Endothelial cell of umbilical vein (primary cell): ENCODE data around the gene DIAPH3. TPM values are rescaled to one million over a fixed set of nuclear protein-coding genes. Genes with fewer than 3 reads are reported as not detected.

Experiments
- BruUV-seq: library from RNA; stranded (reverse); fragments of 400-500 nt; replicated peaks from 2 replicates; lab custom pipeline; 2021; lab: Mats Ljungman, UMichigan
- CTCF ChIA-PET: fragments of 300-600, 350-600 bp; sonication (Branson Sonifier 250); formaldehyde crosslinking; loops from one replicate; lab custom pipeline; 2021; ENCODE audit warnings: antibody characterized with exemption, inconsistent platforms; lab: Charles Lee
- POLR2A ChIA-PET: fragments of 300-600, 350-600 bp; sonication (Branson Sonifier 250); formaldehyde crosslinking; loops from one replicate; lab custom pipeline; 2021; ENCODE audit warnings: antibody characterized with exemption, inconsistent platforms; lab: Charles Lee
- DNase-seq: peaks from one replicate; pipeline ENCODE4 v3.0.0-alpha.2; 2011; ENCODE audit warnings: low read depth, low spot score
- FAIRE-seq: peaks from 2 replicates; lab custom pipeline; 2011; peaks lifted over from hg19 to GRCh38; lab: Jason Lieb, UNC
- H2AFZ ChIP-seq: 2 replicates; pipeline ENCODE4 v1.6.0; 2012; ENCODE audit warnings: low read depth, low read length, control low read depth, inconsistent platforms
- H3K27ac ChIP-seq: 2 replicates; pipeline ENCODE4 v1.5.1; 2011; ENCODE audit warnings: low read depth, mild to moderate bottlenecking, control low read depth, low read length, moderate library complexity; ENCODE audit not compliant: insufficient read depth
- H3K27me3 ChIP-seq, 2 experiments: 2 replicates each; pipeline versions ENCODE4 v1.6.0 to v1.6.1; 2011; ENCODE audit warnings: low read length in 2 of 2, mixed read lengths in 1 of 2; ENCODE audit not compliant: control insufficient read depth in 2 of 2, insufficient read depth in 2 of 2
- H3K36me3 ChIP-seq, 2 experiments: 2 replicates in 1 of 2; 3 replicates in 1 of 2; pipeline ENCODE4 v1.5.1; 2011; ENCODE audit warnings: low read length in 2 of 2, mild to moderate bottlenecking in 1 of 2, moderate library complexity in 1 of 2; ENCODE audit not compliant: control insufficient read depth in 2 of 2, insufficient read depth in 2 of 2; ENCODE audit errors: extremely low read depth in 1 of 2
- H3K4me1 ChIP-seq: 3 replicates; pipeline ENCODE4 v1.5.1; 2011; ENCODE audit warnings: mild to moderate bottlenecking, low read length; ENCODE audit not compliant: control insufficient read depth, insufficient read depth; ENCODE audit errors: extremely low read depth
- H3K4me2 ChIP-seq: 2 replicates; pipeline ENCODE4 v1.6.1; 2011; ENCODE audit warnings: low read length, control low read depth, mixed read lengths; ENCODE audit not compliant: insufficient read depth
- H3K4me3 ChIP-seq, 3 experiments: fragments of 200-600 bp in 1 of 3; sonication (generic), shearing (Covaris generic) in 1 of 3; replicated peaks in 1 of 3; 2 replicates each; pipeline ENCODE4 v1.5.1; 2011 to 2016; ENCODE audit warnings: control low read depth in 3 of 3, low read length in 3 of 3, mild to moderate bottlenecking in 2 of 3, inconsistent platforms in 1 of 3, low read depth in 1 of 3, moderate library complexity in 1 of 3; ENCODE audit not compliant: insufficient read depth in 1 of 3
- H3K79me2 ChIP-seq: 2 replicates; pipeline ENCODE4 v1.6.0; 2012; ENCODE audit warnings: low read length, inconsistent platforms; ENCODE audit not compliant: control insufficient read depth, insufficient read depth
- H3K9ac ChIP-seq: replicated peaks from 2 replicates; pipeline ENCODE3; 2011; ENCODE audit warnings: low read length, control low read depth; ENCODE audit not compliant: insufficient read depth; ENCODE audit errors: extremely low read depth
- H3K9me1 ChIP-seq: replicated peaks from 3 replicates; pipeline ENCODE4 v1.6.0; 2011; ENCODE audit warnings: mild to moderate bottlenecking, low read length; ENCODE audit not compliant: control insufficient read depth, insufficient read depth; ENCODE audit errors: extremely low read depth
- H3K9me3 ChIP-seq: replicated peaks from 2 replicates; pipeline ENCODE4 v1.5.1; 2012; ENCODE audit warnings: low read length, inconsistent platforms; ENCODE audit not compliant: control insufficient read depth, insufficient read depth
- H4K20me1 ChIP-seq: replicated peaks from 2 replicates; pipeline ENCODE3; 2011; ENCODE audit warnings: mild to moderate bottlenecking, low read length; ENCODE audit not compliant: control insufficient read depth, insufficient read depth; ENCODE audit errors: extremely low read depth
- EZH2 ChIP-seq: IDR thresholded peaks from 2 replicates; pipeline ENCODE4 v1.6.1; 2012; ENCODE audit warnings: borderline replicate concordance, low read depth, mild to moderate bottlenecking, moderate library complexity, low read length, inconsistent platforms; ENCODE audit not compliant: severe bottlenecking
- FOS ChIP-seq: IDR thresholded peaks from 2 replicates; pipeline ENCODE4 v1.6.1; 2011; ENCODE audit warnings: mild to moderate bottlenecking, low read length, moderate library complexity, borderline replicate concordance; ENCODE audit not compliant: insufficient read depth
- JUN ChIP-seq: IDR thresholded peaks from 2 replicates; pipeline ENCODE4 v1.6.1; 2011; ENCODE audit warnings: borderline replicate concordance, low read depth; ENCODE audit not compliant: insufficient read length, insufficient read depth
- MAX ChIP-seq: IDR thresholded peaks from 2 replicates; pipeline ENCODE4 v1.6.1; 2011; ENCODE audit not compliant: insufficient read depth, insufficient read length
- MYC ChIP-seq: IDR thresholded peaks from one replicate; pipeline ENCODE4 v1.6.1; 2011; ENCODE audit warnings: mild to moderate bottlenecking, low read depth, low read length
- POLR2A ChIP-seq: IDR thresholded peaks from 2 replicates; pipeline ENCODE4 v1.6.1; 2012; ENCODE audit warnings: low read depth, mild to moderate bottlenecking, control low read depth, low read length
- dilution Hi-C: fragments of 300-500 bp; cut with MboI; formaldehyde crosslinking; loops from one replicate; pipeline ENCODE4 v1.15.0; 2019; ENCODE audit warnings: low sequenced_read_pairs; ENCODE audit not compliant: extremely low pct_ligation_motif_present
- intact Hi-C: fragments of 100-400 bp; cut with micrococcal nuclease; formaldehyde crosslinking; loops from one replicate; pipeline ENCODE4 v1.10.0; 2022
- polyA plus RNA-seq, 4 experiments: library from polyadenylated mRNA; depleted of rRNA in 3 of 4; stranded (reverse) in 3 of 4; unstranded in 1 of 4; fragments of >200 nt; gene quantifications; 2 replicates each; pipeline versions ENCODE4 v1.2.1 to v1.2.3, GENCODE V29; 2011 to 2012; ENCODE audit warnings: missing spikeins in 1 of 4
- total RNA-seq: library from RNA; stranded (reverse); gene quantifications from 2 replicates; pipeline ENCODE4 v1.2.3, GENCODE V29; 2021
- TF ChIP-seq, protein P1 (sequence below), 2 donors: IDR thresholded peaks; 1 replicate in 1 of 2; 2 replicates in 1 of 2; pipeline ENCODE4 v1.5.1; 2011; ENCODE audit warnings: low read length in 2 of 2, mild to moderate bottlenecking in 2 of 2, moderate library complexity in 2 of 2, control low read depth in 1 of 2, inconsistent platforms in 1 of 2, low read depth in 1 of 2; ENCODE audit not compliant: insufficient read depth in 1 of 2; ENCODE audit errors: extremely low read depth in 1 of 2

The DIAPH3 gene
- total and polyA plus RNA-seq, 2 donors (not counting 3 experiments of a cell fraction or from before 2014, with no cell fraction given) = 9.9 to 44.0 TPM

GRCh38 chr13:59641817-59642216 is 521.9 kb downstream of the DIAPH3 start:
- Histone ChIP-seq H3K9me3 (no peaks in the 10 kb centered on the region), H3K36me3 (no peaks in the 10 kb centered on the region), H4K20me1 (no peaks in the 10 kb centered on the region), H3K9me1 (no peaks in the 10 kb centered on the region), H3K4me2 (no peak overlapping the region), H3K4me1 (no peaks in the 10 kb centered on the region), H3K9ac (no peak overlapping the region), H3K79me2 (no peaks in the 10 kb centered on the region), H3K27ac (no peak overlapping the region), H3K27me3 (no peaks in the 10 kb centered on the region), H2AFZ (no peak overlapping the region), H3K4me3 (no peak overlapping the region)
- dilution Hi-C loops = no loop called here
- CTCF ChIA-PET = interaction anchor here (1.4 to 1.5 kb wide), 2 partner anchors 25 to 108 kb away, joined by 3 to 6 read pairs; no protein-coding TSS in a partner anchor
- intact Hi-C loops = no loop called here
- POLR2A ChIA-PET = no interaction called here
- DNase-seq = no peak
- no TSS peak for BruUV-seq
- FAIRE-seq = no peak
- no peak for TF ChIP-seq MYC
- no peak for TF ChIP-seq MAX
- no peak for TF ChIP-seq EZH2
- TF ChIP-seq FOS = no peak
- no peak for TF ChIP-seq JUN
- no peak for TF ChIP-seq POLR2A

DNA sequence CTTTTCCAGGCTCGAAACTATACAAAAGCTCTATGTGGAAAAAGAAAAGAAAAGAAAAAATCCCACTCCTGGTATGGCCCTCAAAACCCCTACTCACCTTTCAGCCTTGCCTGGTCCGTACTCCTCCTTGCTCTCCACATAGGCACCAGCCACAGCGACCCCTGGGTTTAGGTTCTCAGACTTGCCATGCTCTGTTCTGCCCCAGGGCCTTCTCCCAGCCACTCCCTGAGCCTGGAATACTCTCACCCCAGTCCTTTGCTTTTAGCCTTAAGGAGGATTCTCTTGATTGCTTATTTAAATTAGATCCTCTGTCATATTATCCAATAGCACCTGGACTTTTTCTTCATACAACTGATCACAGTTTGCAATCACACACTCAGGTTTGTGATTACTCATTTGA is 522.5 kb downstream of the DIAPH3 start:
- Histone ChIP-seq H4K20me1 (no peaks in the 10 kb centered on the region), H3K4me3 (no peak overlapping the region), H3K4me2 (no peak overlapping the region), H3K9me1 (no peaks in the 10 kb centered on the region), H3K27ac (no peak overlapping the region), H3K79me2 (no peaks in the 10 kb centered on the region), H2AFZ (no peak overlapping the region), H3K9ac (no peak overlapping the region), H3K36me3 (no peaks in the 10 kb centered on the region), H3K9me3 (no peaks in the 10 kb centered on the region), H3K27me3 (no peaks in the 10 kb centered on the region), H3K4me1 (no peaks in the 10 kb centered on the region)
- CTCF ChIA-PET = interaction anchor here (1.4 to 1.5 kb wide), 2 partner anchors 25 to 107 kb away, joined by 3 to 6 read pairs; no protein-coding TSS in a partner anchor
- POLR2A ChIA-PET = no interaction called here
- TF ChIP-seq, protein P1, sequence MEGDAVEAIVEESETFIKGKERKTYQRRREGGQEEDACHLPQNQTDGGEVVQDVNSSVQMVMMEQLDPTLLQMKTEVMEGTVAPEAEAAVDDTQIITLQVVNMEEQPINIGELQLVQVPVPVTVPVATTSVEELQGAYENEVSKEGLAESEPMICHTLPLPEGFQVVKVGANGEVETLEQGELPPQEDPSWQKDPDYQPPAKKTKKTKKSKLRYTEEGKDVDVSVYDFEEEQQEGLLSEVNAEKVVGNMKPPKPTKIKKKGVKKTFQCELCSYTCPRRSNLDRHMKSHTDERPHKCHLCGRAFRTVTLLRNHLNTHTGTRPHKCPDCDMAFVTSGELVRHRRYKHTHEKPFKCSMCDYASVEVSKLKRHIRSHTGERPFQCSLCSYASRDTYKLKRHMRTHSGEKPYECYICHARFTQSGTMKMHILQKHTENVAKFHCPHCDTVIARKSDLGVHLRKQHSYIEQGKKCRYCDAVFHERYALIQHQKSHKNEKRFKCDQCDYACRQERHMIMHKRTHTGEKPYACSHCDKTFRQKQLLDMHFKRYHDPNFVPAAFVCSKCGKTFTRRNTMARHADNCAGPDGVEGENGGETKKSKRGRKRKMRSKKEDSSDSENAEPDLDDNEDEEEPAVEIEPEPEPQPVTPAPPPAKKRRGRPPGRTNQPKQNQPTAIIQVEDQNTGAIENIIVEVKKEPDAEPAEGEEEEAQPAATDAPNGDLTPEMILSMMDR (IDR thresholded peaks at IDR 0.05; ENCODE audit: extremely low read depth in 1 of 2, insufficient read depth in 1 of 2, low read depth in 1 of 2, low read length in 2 of 2) = no peak
- no TSS peak for BruUV-seq
- intact Hi-C loops = no loop called here
- no peak for FAIRE-seq
- dilution Hi-C loops = no loop called here
- DNase-seq = no peak
